Stimulated activated CD8-positive, alpha-beta memory T cell treated with anti-CD3 and anti-CD28 coated beads, Interleukin-4, amount 100 ng/mL, for 48 hours (primary cell): ENCODE data around the gene KLHL18.
"Not testable (repeated sequence)": the region's sequence is repeated elsewhere in the genome, so short reads cannot be mapped to it uniquely, and the experiment has no call there.

ENCODE experiments used
- DNase-seq: peaks from one replicate; pipeline ENCODE4 v3.0.0-alpha.2; 2020

KLHL18 gene

GRCh38 chr3:47366833-47367232 lies 84.1 kb downstream of the KLHL18 start:
- DNase-seq, result no peak

DNA sequence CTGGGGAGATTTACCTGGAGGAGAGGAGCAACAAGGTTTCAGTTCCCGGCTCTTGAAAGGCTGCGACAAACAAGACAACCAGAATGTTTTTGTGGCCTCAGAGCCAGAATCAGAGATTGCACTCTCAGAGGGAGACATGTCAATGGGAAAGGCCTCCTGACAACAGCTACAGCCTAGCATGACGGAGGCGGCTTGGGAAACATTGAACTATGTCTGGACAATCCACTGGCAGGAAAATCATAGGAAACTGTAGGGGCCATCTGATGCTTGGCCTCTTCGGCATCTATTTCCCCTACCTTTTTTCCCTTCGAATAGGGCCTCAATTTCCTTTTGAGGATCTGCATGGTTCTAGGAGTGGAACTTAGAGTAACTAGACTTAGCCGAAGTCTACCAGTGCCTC lies 84.9 kb downstream of the KLHL18 start:
- DNase-seq, result no peak

- DNase-seq, result not testable (repeated sequence)
Observed at GRCh38 chr3:47370020-47370419, 87.3 kb downstream of the KLHL18 start.

- peak; percentile 60 for DNase-seq
Observed at GRCh38 chr3:47370887-47371697, 88.3 kb downstream of the KLHL18 start.

DNA sequence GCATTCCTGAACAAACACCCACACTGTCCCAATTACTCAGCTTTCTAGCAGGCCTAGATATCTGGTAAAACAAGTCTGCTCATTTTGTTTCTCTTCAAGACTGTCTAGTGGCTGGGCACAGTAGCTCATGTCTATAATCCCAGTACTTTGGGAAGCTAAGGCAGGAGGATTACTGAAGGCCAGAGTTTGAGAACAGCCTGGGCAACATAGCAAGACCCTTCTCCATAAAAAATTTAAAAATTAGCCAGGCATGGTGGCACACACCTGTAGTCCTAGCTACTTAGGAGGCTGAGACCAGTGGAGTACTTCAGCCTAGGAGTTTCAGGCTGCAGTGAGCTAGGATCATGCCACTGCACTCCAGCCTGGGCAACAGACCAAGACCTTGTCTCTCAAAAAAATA lies 91.8 kb downstream of the KLHL18 start:
- DNase-seq, result no peak

GRCh38 chr3:47376393-47376792 lies 93.6 kb downstream of the KLHL18 start:
- DNase-seq, result no peak

GRCh38 chr3:47377186-47377585 lies 94.4 kb downstream of the KLHL18 start:
- no peak for DNase-seq

DNA sequence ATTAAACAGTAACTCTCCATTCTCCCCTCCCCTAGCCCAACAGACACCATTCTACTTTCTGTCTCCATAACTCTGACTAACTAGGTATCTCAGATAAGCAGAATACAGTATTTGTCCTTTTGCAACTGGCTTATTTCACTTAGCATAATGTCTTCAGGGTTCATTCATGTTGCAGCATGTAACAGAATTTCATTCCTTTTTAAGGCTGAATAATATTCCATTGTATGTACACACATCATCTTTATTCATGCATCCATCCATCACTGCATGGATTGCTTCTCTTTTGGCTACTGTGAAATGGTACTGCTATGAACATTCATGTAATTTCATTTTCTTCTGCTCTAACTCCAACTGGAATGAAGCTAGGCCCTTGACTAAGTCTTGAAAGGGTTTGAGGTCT lies 96.1 kb downstream of the KLHL18 start:
- DNase-seq, result no peak

GRCh38 chr3:47379411-47379899 lies 96.7 kb downstream of the KLHL18 start:
- no peak for DNase-seq

DNA sequence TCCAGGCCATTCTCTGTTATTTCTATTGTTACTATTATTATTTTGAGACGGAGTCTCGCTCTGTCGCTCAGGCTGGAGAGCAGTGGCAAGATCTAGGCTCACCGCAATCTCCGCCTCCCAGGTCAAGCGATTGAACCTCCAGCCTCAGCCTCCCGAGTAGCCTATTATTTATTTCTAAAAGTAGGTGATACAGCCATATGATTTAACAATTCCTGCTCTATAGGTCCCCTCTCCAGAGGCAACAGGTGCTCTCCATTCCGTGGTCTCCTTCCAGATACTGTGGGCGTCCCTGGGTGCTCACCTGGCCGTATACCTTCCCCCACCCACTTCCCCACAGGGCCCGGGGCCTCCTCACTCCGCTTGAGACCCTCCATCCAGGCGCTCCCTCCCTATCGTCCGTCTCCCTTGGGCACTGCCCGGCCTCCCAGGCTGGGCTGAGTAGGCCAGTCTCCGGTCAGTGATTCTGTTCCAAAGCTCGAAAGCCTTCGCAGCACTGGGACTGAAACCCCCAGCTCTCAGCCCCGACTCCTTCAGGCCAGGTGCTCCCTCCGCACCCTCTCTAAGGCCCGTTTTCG lies 97.4 kb downstream of the KLHL18 start:
- no peak for DNase-seq

DNA sequence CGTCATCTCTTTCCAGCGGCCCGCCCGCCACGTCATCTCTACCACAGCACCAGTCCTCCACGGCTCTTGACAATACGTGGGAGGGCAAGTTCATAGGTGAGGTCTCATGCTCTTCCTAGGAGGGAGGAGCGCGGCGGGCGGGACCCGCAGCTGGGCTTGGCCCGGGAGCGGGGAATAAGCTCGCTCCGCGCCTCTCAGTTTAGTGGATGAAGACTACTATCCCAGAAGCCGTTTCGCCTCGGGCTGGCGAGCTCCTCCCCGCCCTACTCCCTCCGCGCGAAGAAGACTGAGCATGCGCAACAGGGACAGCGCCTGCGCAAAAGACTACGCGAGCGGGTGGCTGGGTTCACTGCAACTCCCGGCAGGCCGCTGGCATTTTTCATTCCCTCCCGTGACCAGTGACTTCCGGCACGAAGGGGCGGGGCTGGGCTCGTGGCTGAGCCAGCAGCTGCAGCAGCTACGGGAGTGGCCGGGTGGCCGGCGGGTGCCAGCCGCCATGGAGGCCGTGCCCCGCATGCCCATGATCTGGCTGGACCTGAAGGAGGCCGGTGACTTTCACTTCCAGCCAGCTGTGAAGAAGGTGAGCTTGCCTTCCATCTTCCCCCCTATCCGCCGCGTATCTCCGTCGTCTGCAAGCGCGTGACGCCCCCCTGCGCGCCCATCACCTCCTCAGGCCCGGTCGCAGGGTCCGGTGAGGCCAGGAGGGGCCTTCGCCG lies 98.0 kb downstream of the KLHL18 start, which contains the start of gene PTPN23:
Gene PTPN23, plus strand, starts transcription at position 421 of the 716 bp plus-strand sequence. Its CDS starts 76 bp downstream, at position 497.
- peak; percentile 99 for DNase-seq

DNA sequence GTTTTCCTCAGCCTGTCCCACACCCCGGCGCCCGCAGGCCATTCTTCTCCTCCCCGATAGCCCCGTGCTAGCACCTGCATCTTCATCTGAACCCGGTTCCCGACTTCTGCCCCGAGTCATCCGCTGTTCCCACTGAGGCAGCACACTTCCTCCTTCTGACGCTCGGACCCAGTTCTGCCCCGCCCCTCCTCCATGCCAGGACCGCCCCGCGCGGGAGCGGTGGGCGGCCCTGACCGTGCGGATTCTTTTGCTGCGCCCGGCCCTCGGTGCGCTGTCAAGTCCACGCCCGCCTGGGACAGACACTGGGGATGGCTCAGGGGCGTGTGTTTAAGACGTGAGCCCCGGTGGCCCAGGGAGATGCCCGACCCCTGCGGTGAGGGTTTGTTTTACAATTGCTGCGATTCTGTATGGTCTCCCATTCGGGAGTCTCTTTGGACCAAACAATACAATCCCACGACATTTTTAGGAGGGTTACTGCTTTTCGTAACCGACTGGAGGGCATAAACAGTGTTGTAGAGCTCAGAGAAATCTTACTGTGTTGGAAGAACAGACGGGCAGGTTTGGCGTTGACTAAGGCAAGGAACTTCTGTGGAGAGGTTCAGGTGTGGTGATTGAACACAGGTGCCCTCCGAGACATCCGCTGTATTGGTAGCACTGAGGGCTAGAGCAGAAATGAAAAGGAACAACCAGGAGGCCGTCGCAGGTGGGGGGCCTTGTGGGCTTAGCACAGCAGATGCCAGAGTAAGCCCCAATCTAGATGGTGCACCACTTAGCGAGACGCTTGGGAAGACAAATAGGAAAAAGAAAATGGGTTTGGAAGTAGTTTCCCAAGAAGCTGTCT lies 98.8 kb downstream of the KLHL18 start:
- DNase-seq, result peak; percentile 92

- no peak for DNase-seq
Observed at GRCh38 chr3:47384425-47384824, 101.7 kb downstream of the KLHL18 start.

DNA sequence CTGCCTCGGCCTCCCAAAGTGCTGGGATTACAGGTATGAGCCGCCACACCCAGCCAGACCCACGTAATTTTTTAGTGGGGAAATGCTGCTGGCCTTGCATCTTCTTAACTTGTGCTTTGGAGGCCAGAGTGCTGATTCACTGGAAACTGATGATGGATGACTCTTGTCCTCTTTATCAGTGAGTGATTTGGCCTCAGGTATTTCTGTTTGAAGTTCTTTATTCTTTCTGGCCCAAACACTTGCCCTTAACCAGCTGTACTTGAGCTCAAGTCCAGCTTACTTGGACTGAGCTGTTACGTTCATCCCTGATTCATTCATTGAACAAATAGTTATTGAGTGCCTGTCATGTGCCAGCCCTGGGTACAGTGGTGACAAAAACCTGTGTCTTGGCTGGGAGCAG lies 102.3 kb downstream of the KLHL18 start:
- no peak for DNase-seq

DNA sequence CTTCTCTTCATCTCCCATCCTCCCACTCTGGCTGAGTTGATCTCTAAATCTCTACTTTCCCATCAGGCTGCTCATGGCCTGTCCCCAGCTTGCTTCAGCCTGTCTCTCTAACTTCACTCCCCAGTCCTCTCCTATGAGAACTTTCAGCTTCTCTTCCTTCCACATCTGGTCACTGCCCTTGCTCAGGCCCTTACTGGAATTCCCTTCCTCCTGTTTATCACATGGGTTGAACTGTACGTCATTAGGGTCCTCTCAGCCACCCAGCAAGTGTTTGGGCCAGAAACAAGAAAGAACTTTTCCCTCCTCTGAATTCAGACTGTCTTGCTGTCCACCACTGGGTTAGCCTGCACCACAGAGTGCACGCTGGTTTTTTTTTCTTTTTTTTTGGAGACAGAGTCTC lies 103.1 kb downstream of the KLHL18 start:
- no peak for DNase-seq

- no peak for DNase-seq
Observed at GRCh38 chr3:47392933-47393332, 110.2 kb downstream of the KLHL18 start.

- DNase-seq, result no peak
Observed at GRCh38 chr3:47394140-47394870, 111.6 kb downstream of the KLHL18 start.

- DNase-seq, result no peak
Observed at GRCh38 chr3:47394881-47395280, 112.1 kb downstream of the KLHL18 start.
